DND-41 (cell line): ENCODE measurements around the gene GPS2.

Source experiments
- EZH2 ChIP-seq: IDR thresholded peaks from 3 replicates; pipeline ENCODE4 v1.6.1; 2012; ENCODE audit warnings: borderline replicate concordance, low read depth, mild to moderate bottlenecking, moderate library complexity, low read length, inconsistent platforms; ENCODE audit not compliant: severe bottlenecking
- TF ChIP-seq, protein P1 (sequence below): IDR thresholded peaks from 2 replicates; pipeline ENCODE4 v1.5.1; 2012; ENCODE audit warnings: borderline replicate concordance, low read length, moderate library complexity, mild to moderate bottlenecking; ENCODE audit not compliant: poor library complexity, severe bottlenecking; ENCODE audit errors: extremely low read depth

DNA sequence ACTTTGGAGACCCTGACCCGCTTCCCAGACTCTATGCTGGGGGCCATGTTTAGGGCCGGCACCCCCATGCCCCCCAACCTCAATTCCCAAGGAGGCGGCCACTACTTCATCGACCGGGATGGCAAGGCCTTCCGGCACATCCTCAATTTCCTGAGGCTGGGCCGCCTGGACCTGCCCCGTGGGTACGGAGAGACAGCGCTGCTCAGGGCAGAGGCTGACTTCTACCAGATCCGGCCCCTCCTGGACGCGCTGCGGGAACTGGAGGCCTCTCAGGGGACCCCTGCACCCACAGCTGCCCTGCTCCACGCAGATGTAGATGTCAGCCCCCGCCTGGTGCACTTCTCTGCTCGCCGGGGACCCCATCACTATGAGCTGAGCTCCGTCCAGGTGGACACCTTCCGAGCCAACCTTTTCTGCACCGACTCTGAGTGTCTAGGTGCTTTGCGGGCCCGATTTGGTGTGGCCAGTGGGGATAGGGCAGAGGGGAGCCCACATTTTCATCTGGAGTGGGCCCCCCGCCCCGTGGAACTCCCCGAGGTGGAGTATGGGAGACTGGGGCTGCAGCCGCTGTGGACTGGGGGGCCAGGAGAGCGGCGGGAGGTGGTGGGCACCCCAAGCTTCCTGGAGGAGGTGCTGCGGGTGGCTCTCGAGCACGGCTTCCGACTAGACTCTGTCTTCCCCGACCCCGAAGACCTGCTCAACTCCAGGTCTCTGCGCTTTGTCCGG lies 37.9 kb upstream of the GPS2 start:
- TF ChIP-seq, protein P1, sequence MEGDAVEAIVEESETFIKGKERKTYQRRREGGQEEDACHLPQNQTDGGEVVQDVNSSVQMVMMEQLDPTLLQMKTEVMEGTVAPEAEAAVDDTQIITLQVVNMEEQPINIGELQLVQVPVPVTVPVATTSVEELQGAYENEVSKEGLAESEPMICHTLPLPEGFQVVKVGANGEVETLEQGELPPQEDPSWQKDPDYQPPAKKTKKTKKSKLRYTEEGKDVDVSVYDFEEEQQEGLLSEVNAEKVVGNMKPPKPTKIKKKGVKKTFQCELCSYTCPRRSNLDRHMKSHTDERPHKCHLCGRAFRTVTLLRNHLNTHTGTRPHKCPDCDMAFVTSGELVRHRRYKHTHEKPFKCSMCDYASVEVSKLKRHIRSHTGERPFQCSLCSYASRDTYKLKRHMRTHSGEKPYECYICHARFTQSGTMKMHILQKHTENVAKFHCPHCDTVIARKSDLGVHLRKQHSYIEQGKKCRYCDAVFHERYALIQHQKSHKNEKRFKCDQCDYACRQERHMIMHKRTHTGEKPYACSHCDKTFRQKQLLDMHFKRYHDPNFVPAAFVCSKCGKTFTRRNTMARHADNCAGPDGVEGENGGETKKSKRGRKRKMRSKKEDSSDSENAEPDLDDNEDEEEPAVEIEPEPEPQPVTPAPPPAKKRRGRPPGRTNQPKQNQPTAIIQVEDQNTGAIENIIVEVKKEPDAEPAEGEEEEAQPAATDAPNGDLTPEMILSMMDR = no peak
- TF ChIP-seq EZH2 = no peak
